Spinal cord (tissue), 10 donors: Measurements from ENCODE around the gene NME7. TPM values are rescaled to one million over a fixed set of nuclear protein-coding genes. Genes with fewer than 3 reads are reported as not detected.

Source experiments
- DNase-seq, 6 donors: peaks; one replicate each; pipeline versions ENCODE4 v3.0.0 to v3.0.0-alpha.2; 2013 to 2015; ENCODE audit warnings: low spot score in 6 of 6, low read depth in 4 of 6
- H3K27ac ChIP-seq: one replicate; pipeline ENCODE4 v1.5.1; 2013; ENCODE audit warnings: low read depth, low read length, control low read depth
- H3K27me3 ChIP-seq: one replicate; pipeline ENCODE4 v1.6.1; 2013; ENCODE audit warnings: low read length; ENCODE audit not compliant: control insufficient read depth, insufficient read depth
- H3K36me3 ChIP-seq: one replicate; pipeline ENCODE4 v1.6.1; 2013; ENCODE audit warnings: low read length; ENCODE audit not compliant: control insufficient read depth, insufficient read depth
- H3K4me1 ChIP-seq: one replicate; pipeline ENCODE4 v1.6.1; 2013; ENCODE audit warnings: low read length; ENCODE audit not compliant: control insufficient read depth, insufficient read depth
- H3K4me3 ChIP-seq: one replicate; pipeline ENCODE4 v1.5.1; 2013; ENCODE audit warnings: low read depth, low read length, control low read depth
- H3K9me3 ChIP-seq: one replicate; pipeline ENCODE4 v1.6.1; 2013; ENCODE audit warnings: low read length; ENCODE audit not compliant: control insufficient read depth, insufficient read depth
- WGBS: methylation state at CpG from one replicate; pipeline ENCODE4 v1.1.5; 2013; ENCODE audit warnings: missing lambda C conversion rate; ENCODE audit not compliant: insufficient coverage; 5-methylcytosine and 5-hydroxymethylcytosine counted together
- polyA plus RNA-seq, 2 donors: library from polyadenylated mRNA; unstranded; fragments of 120-200 nt; gene quantifications; one replicate each; pipeline ENCODE4 v1.2.1, GENCODE V29; 2013; ENCODE audit not compliant: insufficient read length in 2 of 2
- total RNA-seq, 2 donors: library from RNA; depleted of rRNA in 1 of 2; stranded (reverse); fragments of 120-200 nt in 1 of 2; fragments of >200 nt in 1 of 2; gene quantifications; one replicate each; pipeline versions ENCODE4 v1.2.3 to v1.2.4, GENCODE V29; 2013 to 2014
- donor health status: healthy.

NME7 gene
- total and polyA plus RNA-seq, 4 donors: 21.5 to 131 (median 62.7) TPM

GRCh38 chr1:169090900-169091311, 276.7 kb downstream of the NME7 start:
- 85% methylated on average over 2 of the region's 4 CpGs for WGBS
- no peak for DNase-seq
- Histone ChIP-seq H3K36me3 (no peaks in the 10 kb centered on the region), H3K9me3 (no peaks in the 10 kb centered on the region), H3K4me1 (no peaks in the 10 kb centered on the region), H3K27ac (no peak overlapping the region), H3K27me3 (no peaks in the 10 kb centered on the region), H3K4me3 (no peak overlapping the region)

GRCh38 chr1:169090308-169090899, 277.2 kb downstream of the NME7 start:
- 80% methylated on average over 1 of the region's 4 CpGs for WGBS

GRCh38 chr1:169089776-169090175, 277.8 kb downstream of the NME7 start:
- Histone ChIP-seq H3K4me3 (no peak overlapping the region), H3K27ac (no peak overlapping the region), H3K9me3 (no peaks in the 10 kb centered on the region), H3K4me1 (no peaks in the 10 kb centered on the region), H3K36me3 (no peaks in the 10 kb centered on the region), H3K27me3 (no peaks in the 10 kb centered on the region)
- DNase-seq: no peak
- no CpG with 5 or more reads among the region's 2 CpGs for WGBS

More at GRCh38 chr1:169090308-169090899, 277.2 kb downstream of the NME7 start:
- no peak for DNase-seq
- H3K36me3 ChIP-seq: no peaks in the 10 kb centered on the region
- H3K27ac ChIP-seq: no peak overlapping the region
- no peaks in the 10 kb centered on the region for H3K27me3 ChIP-seq
- no peaks in the 10 kb centered on the region for H3K4me1 ChIP-seq
- H3K9me3 ChIP-seq: no peaks in the 10 kb centered on the region
- H3K4me3 ChIP-seq: no peak overlapping the region

- Histone ChIP-seq H3K27me3 (no peaks in the 10 kb centered on the region), H3K4me3 (no peak overlapping the region), H3K27ac (no peak overlapping the region), H3K36me3 (no peaks in the 10 kb centered on the region), H3K4me1 (no peaks in the 10 kb centered on the region), H3K9me3 (no peaks in the 10 kb centered on the region)
- DNase-seq: no peak
- WGBS: 100% methylated on average over 1 of the region's 4 CpGs
Observed at GRCh38 chr1:169087876-169088275, 279.7 kb downstream of the NME7 start.

GRCh38 chr1:169086603-169087455, 280.8 kb downstream of the NME7 start:
- Histone ChIP-seq H3K4me1 (no peaks in the 10 kb centered on the region), H3K27ac (no peak overlapping the region), H3K36me3 (no peaks in the 10 kb centered on the region), H3K27me3 (no peaks in the 10 kb centered on the region), H3K9me3 (no peaks in the 10 kb centered on the region), H3K4me3 (no peak overlapping the region)
- DNase-seq: peak in 3 of 6 donors; percentile 13 to 87 (median 83)
- WGBS: 93% methylated on average over 3 of the region's 3 CpGs

GRCh38 chr1:169085911-169086310, 281.7 kb downstream of the NME7 start:
- no peak overlapping the region for H3K27ac ChIP-seq
- no peaks in the 10 kb centered on the region for H3K36me3 ChIP-seq
- H3K4me3 ChIP-seq: no peak overlapping the region
- no peaks in the 10 kb centered on the region for H3K9me3 ChIP-seq
- WGBS: 55% methylated on average over 2 of the region's 2 CpGs
- H3K27me3 ChIP-seq: no peaks in the 10 kb centered on the region
- no peaks in the 10 kb centered on the region for H3K4me1 ChIP-seq
- DNase-seq: peak in 1 of 6 donors; percentile 22

Other genes starting within 250 kb of the NME7 start
- 10 to 100 TPM; 31.3 to 35.0 TPM for gene BLZF1, start 398 bp upstream of the NME7 start, total RNA-seq
- gene BLZF1, start 398 bp upstream of the NME7 start, polyA plus RNA-seq: 10 to 100 TPM; 16.0 to 18.5 TPM
- 10 to 100 TPM in 1 of 2 donors, 1 to 10 TPM in 1; 6.1 to 14.8 TPM for gene CCDC181, start 59.7 kb upstream of the NME7 start, total RNA-seq
- 10 to 100 TPM; 11.0 to 14.8 TPM for gene CCDC181, start 59.7 kb upstream of the NME7 start, polyA plus RNA-seq
- 10 to 100 TPM in 1 of 2 donors, 1 to 10 TPM in 1; 9.5 to 18.8 TPM for gene SLC19A2, start 118.1 kb upstream of the NME7 start, total RNA-seq
- gene SLC19A2, start 118.1 kb upstream of the NME7 start, polyA plus RNA-seq: 10 to 100 TPM; 11.0 to 11.4 TPM
- 1 to 10 TPM; 1.5 to 8.4 TPM for gene F5, start 218.7 kb upstream of the NME7 start, total RNA-seq
- 1 to 10 TPM; 2.6 to 6.1 TPM for gene F5, start 218.7 kb upstream of the NME7 start, polyA plus RNA-seq